Measurements from ENCODE around the gene CEP41. TPM values are rescaled to one million over a fixed set of nuclear protein-coding genes. Genes with fewer than 3 reads are reported as not detected.

Gene CEP41
- total RNA-seq: 1 to 10 TPM; 5.9 to 8.9 (median 7.0) TPM

DNA sequence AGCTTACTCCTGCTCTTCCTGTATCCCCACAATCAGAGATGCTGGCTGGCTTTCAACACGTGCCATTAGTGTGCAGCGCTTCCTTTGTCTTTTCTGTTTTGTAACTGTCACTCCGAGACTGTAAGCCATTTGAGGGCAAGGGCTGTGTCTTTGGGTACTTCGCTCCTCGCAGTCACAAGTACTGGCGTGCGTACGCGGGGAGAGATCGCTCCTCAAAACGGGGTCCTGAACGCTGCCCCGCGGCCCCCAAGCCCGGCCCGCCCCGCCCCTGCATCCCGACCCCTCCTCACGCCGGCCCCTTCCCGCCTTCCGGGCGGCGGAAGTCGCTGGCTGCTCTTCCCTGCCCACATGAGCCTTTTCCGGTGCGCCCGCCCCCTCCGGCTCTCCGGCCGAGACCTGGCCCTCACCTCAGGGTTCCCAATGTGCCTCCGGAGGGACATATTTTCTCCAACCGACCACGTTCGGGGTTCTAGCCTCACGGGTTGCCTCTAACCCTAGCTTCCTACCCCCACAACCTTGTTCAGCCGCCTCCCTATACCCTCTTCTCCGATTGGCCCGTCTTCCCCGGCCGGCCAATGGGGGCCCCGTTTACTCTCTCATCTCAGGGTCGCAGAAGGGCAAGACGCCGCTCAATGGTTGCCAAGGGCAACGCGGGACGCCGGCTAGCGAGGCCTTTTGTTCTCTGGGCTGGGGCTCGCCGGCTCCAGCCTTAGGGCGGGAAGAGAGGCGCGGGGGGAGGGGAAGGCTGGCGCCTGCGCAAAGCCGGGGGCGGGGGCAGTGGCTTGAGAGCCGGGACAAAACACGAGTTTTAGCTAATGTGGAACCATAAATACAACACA is at the start of gene CEP41:
TSS of gene CEP41 (minus strand) at position 490 of the 839 bp plus-strand sequence. CDS start at position 440, 50 bp downstream.
- TF ChIP-seq POLR2A (IDR thresholded peaks at IDR 0.05): no peak
- TF ChIP-seq POLR2AphosphoS5 (IDR thresholded peaks at IDR 0.05): peak; percentile 59 to 65 (median 64)

GRCh38 chr7:130490311-130490791 is 49.5 kb upstream of the CEP41 start:
- no peak for TF ChIP-seq POLR2A (IDR thresholded peaks at IDR 0.05)
- no peak for TF ChIP-seq POLR2AphosphoS5 (IDR thresholded peaks at IDR 0.05)
- no peak for TF ChIP-seq CTCF (IDR thresholded peaks at IDR 0.05)
- Histone ChIP-seq H3K9me3 (no peaks in the 10 kb centered on the region), H3K27me3 (no peaks in the 10 kb centered on the region), H3K4me1 (no peaks in the 10 kb centered on the region), H3K27ac (peak overlapping the region; percentile 23 to 55), H3K36me3 (no peaks in the 10 kb centered on the region), H3K4me3 (peak overlapping the region in 2 of 3 donors; percentile 59 to 66)
- DNase-seq (ENCODE audit: low spot score in 2 of 2): no peak
- intact Hi-C loops (cut with DNase I; ENCODE audit: low total_unique reads): no loop called here

More for the DNA sequence above, at the start of gene CEP41:
- DNase-seq (ENCODE audit: low spot score in 2 of 2): peak; percentile 94 to 95
- H3K9me3 ChIP-seq: no peaks in the 10 kb centered on the region
- peaks cover 0 to 12% of the 10 kb centered on the region in 2 donors for H3K4me1 ChIP-seq
- peak within 1 kb of the TSS; percentile 91 to 96 for H3K27ac ChIP-seq
- H3K36me3 ChIP-seq: no peaks in the 10 kb centered on the region
- no peaks in the 10 kb centered on the region for H3K27me3 ChIP-seq
- H3K4me3 ChIP-seq: peak within 1 kb of the TSS; percentile 69 to 83 (median 78)
- intact Hi-C loops (cut with DNase I; ENCODE audit: low total_unique reads): loop anchor here (2.0 kb wide), 1 partner anchor 38 kb away; no protein-coding TSS in a partner anchor

- H3K4me1 ChIP-seq: no peaks in the 10 kb centered on the region
- no peaks in the 10 kb centered on the region for H3K9me3 ChIP-seq
- no peak for TF ChIP-seq CTCF (IDR thresholded peaks at IDR 0.05)
- TF ChIP-seq POLR2A (IDR thresholded peaks at IDR 0.05): no peak
- no peak for TF ChIP-seq POLR2AphosphoS5 (IDR thresholded peaks at IDR 0.05)
- peak overlapping the region in 2 of 3 donors; percentile 29 to 59 for H3K4me3 ChIP-seq
- H3K36me3 ChIP-seq: no peaks in the 10 kb centered on the region
- intact Hi-C loops (cut with DNase I; ENCODE audit: low total_unique reads): no loop called here
- no peaks in the 10 kb centered on the region for H3K27me3 ChIP-seq
- H3K27ac ChIP-seq: peak overlapping the region; percentile 48 to 55
- DNase-seq (ENCODE audit: low spot score in 2 of 2): no peak
Measured at GRCh38 chr7:130489140-130489983, 48.5 kb upstream of the CEP41 start.

DNA sequence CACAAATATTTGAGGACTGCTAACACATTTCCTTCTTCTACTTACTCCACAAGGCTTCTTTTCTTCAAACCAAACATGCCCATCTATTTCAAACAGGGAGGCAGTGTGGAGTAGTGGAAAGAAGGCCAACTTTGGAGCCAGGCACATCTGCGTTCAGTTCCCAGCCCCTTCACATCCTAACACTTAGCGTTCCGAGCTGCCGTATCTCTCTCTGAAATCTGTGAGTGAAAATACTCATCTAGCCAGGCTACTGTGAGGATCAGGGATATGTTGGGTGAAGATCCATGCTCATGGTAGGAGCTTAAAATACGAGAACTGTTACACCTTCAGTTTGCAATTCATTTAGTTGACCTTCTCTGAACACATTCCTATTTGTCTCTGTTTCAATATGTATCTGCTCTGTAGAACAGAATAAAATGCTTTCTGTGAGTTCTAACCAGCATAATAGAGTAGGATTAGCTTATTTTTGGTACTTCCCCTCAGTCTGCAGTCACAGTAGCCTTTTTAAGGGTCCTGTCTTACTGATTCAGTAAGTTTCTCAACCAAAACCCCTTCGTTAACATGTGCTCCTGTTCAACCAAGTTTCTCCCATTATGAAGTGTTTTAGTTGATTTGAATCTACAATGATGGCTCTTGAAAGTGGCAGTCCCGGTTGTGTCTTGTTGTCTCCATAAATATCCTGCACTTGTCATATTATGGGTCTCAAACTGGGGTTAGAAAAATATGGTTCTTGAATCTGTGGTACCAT is 47.8 kb upstream of the CEP41 start:
- Histone ChIP-seq H3K27ac (peak overlapping the region in 1 of 2 donors; percentile 55), H3K36me3 (no peaks in the 10 kb centered on the region), H3K9me3 (no peaks in the 10 kb centered on the region), H3K4me3 (no peak overlapping the region), H3K27me3 (no peaks in the 10 kb centered on the region), H3K4me1 (no peaks in the 10 kb centered on the region)
- intact Hi-C loops (cut with DNase I; ENCODE audit: low total_unique reads): no loop called here
- TF ChIP-seq POLR2A (IDR thresholded peaks at IDR 0.05): no peak
- no peak for TF ChIP-seq POLR2AphosphoS5 (IDR thresholded peaks at IDR 0.05)
- no peak for TF ChIP-seq CTCF (IDR thresholded peaks at IDR 0.05)
- no peak for DNase-seq (ENCODE audit: low spot score in 2 of 2)

- TF ChIP-seq POLR2AphosphoS5 (IDR thresholded peaks at IDR 0.05) (no peak), CTCF (IDR thresholded peaks at IDR 0.05) (no peak), POLR2A (IDR thresholded peaks at IDR 0.05) (no peak)
- Histone ChIP-seq H3K27ac (peak overlapping the region; percentile 81 to 83), H3K27me3 (no peaks in the 10 kb centered on the region), H3K4me1 (no peaks in the 10 kb centered on the region), H3K36me3 (no peaks in the 10 kb centered on the region), H3K9me3 (no peaks in the 10 kb centered on the region), H3K4me3 (peak overlapping the region in 2 of 3 donors; percentile 60 to 73)
- intact Hi-C loops (cut with DNase I; ENCODE audit: low total_unique reads): no loop called here
- no peak for DNase-seq (ENCODE audit: low spot score in 2 of 2)
Measured at GRCh38 chr7:130486954-130487436, 46.2 kb upstream of the CEP41 start.
